Stimulated activated CD8-positive, alpha-beta memory T cell treated with anti-CD3 and anti-CD28 coated beads, Interleukin-15, amount 100 ng/mL, for 1 hour (primary cell): ENCODE results near the gene DNAI4.
A peak's percentile ranks its signal among the peaks of the same experiment; 100 is the strongest.
"Not testable (repeated sequence)": the region's sequence is repeated elsewhere in the genome, so short reads cannot be mapped to it uniquely, and the experiment has no call there.

ENCODE experiments used
- DNase-seq: peaks from one replicate; pipeline ENCODE4 v3.0.0-alpha.2; 2020; ENCODE audit warnings: low read depth

Gene DNAI4, protein sequence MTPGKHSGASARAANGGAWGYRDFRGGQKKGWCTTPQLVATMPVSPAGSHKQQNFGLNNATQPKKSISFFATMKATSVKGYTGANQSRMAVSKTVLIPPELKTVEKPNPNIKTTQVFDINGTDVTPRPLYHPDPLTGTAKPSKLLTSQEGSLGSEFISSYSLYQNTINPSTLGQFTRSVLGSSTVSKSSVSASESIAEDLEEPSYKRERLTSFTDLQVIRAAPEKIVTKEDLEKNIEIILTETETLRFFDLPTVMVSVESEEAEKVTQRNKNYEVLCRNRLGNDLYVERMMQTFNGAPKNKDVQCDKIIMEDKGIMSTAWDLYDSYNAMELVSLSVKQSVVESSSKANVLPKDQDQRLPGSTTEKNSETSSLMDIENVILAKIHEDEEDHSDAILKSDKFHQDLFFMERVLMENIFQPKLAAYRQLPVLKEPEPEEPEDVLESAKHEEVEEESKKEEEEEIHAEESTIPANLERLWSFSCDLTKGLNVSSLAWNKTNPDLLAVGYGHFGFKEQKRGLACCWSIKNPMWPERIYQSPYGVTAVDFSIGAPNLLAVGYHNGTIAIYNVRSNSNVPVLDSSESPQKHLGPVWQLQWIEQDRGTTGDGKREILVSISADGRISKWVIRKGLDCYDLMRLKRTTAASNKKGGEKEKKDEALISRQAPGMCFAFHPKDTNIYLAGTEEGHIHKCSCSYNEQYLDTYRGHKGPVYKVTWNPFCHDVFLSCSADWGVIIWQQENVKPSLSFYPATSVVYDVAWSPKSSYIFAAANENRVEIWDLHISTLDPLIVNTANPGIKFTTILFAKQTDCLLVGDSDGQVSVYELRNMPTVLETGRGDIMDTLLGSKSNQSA

GRCh38 chr1:66924756-66925557, at the start of gene DNAI4, which contains the start of gene MIER1:
Gene DNAI4 (minus strand): TSS chr1:66924856. CDS start chr1:66924831, 25 bp downstream.
Gene MIER1 (plus strand): TSS chr1:66924990. CDS start chr1:66925029, 39 bp downstream.
- peak; percentile 92 for DNase-seq

- DNase-seq = no peak
Observed at GRCh38 chr1:66968574-66968973, 43.9 kb upstream of the DNAI4 start.

- not testable (repeated sequence) for DNase-seq
Observed at GRCh38 chr1:66966188-66966873, 41.7 kb upstream of the DNAI4 start.

DNA sequence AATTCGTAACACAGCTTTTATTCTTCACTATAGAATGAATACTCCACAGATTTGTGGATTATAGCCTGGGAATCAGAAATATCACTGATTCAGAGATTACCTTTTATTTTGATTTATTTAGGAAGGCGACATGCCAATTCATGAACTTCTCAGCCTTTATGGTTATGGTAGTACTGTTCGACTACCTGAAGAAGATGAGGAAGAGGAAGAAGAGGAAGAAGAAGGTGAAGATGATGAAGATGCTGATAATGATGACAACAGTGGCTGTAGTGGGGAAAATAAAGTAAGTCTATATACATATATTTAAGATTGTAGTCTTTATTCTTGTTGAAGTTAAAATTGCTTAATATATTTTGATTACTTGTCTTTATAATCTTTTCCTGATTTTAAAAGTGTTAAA, 33.3 kb upstream of the DNAI4 start:
- DNase-seq = no peak

DNA sequence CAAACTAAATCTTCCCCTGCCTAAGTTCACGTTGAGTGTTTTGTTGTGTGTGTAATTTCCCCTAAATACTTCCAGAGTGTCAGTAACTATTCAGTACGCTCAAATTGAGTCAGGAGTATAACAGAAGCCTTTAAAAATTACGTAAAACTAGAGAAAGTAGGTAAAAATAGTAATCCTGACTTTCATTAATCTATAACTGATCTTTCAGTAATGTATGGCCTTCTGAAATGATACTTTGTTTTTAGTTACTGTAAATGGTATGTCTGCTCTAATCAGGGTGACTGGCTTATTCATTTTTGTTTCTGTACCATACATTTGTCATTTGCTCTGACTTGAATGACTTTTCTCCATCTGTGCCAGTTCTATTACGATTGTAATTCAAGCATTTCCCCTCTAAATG, 29.6 kb upstream of the DNAI4 start:
- DNase-seq = no peak

- no peak for DNase-seq
Observed at GRCh38 chr1:66951513-66951912, 26.9 kb upstream of the DNAI4 start.

GRCh38 chr1:66947267-66947666, 22.6 kb upstream of the DNAI4 start:
- DNase-seq = no peak

DNA sequence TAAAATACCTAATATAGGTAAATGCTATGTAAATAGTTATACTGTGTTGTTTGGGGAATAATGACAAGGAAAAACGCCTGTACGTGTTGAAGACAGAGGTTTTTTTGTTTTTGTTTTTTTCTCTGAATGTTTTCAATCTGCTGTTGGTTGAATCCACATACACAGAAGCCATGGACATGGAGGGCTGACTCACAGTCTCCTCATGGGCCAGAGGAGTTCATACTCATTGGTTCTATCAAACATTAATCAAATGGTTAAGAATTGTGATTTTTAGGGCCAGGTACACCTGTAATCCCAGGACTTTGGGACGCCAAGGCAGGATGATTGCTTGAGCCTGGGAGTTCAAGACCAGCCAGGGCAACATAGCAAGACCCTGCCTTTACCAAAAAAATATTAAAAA, 20.7 kb upstream of the DNAI4 start:
- DNase-seq = no peak

GRCh38 chr1:66944330-66945274, 19.9 kb upstream of the DNAI4 start:
- no peak for DNase-seq

- no peak for DNase-seq
Observed at GRCh38 chr1:66943361-66943969, 18.8 kb upstream of the DNAI4 start.

DNA sequence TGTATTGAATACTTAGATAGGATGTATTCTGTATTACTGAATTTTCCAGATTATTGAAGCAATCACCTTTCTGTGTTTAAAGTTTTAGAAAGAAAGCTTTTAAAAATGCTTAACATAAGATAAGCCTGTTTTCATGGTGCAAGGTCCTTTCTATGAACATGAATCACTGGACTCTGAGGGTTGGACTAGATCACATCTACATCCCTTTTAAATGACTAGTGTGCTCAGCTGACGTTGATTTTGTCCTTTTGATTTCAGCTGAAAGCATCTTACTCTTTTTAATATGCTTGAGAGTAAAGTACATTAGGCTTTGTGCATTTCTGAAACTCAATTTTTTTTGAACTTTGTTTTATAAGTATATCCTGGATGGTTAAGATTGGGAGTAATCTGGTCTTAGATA, 16.3 kb upstream of the DNAI4 start:
- no peak for DNase-seq

GRCh38 chr1:66938613-66939012, 14.0 kb upstream of the DNAI4 start:
- no peak for DNase-seq

DNA sequence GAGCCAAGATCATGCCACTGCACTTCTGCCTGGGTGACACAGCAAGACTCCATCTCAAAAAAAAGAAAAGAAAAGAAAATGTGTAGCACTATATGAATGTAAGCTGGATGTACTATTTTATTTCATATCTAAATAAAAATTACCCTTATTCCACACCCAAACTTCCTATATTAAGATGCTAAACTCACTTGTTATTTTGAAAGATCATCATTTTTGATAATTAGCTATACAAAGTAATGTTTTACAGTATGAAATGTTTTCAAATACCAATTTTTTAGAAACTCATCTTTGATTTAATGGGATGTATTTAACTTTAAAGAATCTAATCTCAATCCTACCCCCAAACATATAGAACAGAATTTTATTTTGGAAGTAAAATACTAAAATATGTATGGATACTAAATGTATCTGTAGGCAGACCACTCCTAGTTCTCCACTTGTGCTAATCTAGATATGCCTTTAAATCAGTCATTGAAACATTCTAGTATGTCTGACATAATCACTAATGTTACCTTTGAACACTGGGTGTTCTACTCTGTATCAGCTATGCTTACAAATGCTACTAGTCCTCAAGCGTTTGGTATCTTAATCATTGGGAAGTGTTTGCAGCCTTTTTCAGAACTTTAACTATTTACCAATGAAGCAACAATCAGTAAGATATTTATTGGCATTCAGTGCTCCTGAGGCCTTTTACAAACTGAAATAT, 13.0 kb upstream of the DNAI4 start:
- no peak for DNase-seq

DNA sequence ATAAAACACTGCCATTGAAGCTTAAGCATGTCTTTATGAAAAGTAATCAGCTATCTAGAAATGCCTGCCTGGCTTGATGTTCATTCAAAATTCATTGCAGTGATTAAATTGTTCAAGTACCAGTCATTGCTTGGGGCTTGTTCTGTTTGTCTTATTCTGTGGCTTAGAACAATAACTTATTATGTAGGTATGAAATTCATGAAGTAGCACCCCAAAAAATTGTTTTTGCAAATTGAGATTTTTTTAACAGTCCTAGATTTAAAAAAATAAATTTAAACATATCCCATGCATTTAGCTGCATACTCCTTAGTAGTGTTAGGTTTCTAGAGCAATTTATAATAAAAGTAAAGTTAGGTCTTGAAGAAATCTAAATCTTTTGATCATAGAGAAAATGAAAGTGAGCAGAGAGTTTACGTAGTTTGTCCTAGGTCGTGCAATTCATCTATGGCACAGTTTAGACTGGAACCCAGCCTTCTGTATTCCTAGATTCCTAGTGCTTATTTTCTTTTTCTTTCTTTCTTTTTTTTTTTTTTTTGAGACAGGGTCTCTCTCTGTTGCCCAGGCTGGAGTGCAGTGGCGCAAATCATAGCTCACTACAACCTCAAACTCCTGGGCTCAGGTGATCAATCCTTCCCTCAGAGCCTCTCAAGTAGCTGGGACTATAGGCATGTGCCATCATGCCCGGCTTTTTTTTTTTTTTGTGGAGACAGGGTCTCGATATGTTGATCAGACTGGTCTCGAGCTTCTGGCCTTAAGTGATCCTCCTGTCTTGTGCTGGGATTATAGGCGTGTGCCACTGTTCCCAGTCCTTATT, 9.4 kb upstream of the DNAI4 start:
- no peak for DNase-seq

DNA sequence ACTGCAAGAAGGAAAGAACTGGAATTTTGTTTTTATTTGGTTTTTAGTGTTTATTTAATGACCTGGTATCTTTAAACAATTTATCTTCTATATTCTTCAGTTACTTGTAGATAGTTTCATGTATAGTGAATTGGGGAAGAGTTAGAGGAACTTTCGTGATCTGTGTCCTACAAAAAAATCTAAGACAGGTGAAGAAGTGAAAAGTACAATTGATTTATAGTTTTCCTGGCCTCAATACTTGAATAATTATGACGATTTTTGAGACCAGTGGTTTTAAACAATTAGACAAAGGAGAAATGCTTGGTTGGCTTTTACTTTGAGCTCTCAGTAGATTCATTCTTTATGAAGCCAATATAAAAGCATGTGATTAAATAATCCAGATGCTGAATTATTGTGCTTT, 7.6 kb upstream of the DNAI4 start:
- DNase-seq = no peak

DNA sequence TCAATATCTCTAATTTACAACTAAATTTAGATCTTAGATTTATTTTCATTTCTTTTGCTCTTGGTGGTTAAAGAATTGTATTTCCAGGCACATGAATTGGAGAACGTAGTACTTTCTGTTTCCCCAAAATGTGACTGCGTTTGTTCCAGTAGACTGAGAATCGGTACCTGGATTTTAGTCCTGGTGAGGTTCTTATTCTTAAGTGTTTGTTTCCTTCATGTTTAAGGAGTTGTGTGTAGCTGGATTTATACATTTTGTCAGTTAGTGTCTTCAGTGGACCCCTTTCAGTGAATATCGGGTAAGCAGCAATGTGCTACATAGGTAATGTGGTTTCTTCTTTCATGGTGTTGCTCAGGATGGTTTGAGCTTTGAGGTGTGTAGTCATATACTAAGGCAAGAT, 6.9 kb upstream of the DNAI4 start:
- no peak for DNase-seq

DNA sequence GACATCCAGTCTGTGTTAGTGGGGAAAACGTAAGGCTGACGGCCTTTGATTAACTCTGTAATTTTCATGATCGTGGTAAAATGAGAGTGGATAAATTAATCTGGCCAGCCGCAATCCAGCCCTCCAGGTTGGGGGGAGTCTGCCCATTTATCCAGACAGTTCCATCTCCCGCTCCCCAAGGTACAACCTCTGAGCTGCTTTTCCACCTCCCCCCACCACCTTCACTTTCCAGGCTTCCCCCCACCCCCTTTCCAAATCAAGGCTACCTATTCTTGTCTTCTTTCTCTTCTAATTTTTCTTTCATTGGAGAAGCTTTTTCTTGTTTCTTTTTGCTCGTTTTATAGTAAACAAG, 6.1 kb upstream of the DNAI4 start:
- no peak for DNase-seq

DNA sequence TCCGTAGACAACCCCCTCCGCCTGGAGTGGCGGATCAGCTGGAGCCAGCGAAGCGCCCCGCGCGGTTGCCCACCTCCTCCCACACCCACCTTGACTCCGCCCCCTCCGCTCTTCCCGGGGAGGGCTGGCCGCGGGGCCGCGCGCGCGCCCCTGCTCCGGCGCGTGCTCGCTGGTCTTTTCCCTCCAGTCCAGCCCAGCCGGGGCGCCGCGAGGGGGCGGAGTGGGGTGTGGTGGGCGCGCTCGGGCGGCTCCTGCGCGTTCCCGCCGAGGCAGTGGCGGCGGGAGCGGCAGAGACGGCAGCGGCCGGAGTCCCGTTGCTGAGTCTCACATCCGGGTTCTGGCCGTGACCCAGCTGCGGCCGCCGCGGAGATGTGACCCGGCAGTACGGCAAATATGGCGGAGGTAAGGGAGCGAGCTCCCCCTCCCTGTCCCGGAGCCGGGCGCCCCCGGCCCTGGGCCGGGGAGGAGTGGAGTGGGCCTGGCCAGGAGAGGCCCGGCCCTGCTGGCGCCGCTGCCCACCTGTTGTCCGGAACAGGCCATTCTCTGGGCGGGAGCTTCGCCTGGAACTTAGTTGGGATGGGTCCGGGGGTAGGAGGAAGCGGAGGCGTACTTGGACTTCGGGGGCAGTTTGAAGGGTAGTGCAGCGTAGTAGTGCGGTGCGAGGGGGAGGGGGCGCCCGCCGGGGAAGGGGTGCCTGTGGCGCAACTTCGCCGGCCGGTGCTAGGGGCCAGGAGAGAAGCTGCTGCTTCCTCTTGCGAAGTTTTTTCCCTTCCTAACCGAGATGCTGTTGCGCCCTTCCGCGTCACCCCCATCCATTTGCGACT, 5.6 kb upstream of the DNAI4 start:
- DNase-seq = peak; percentile 85
